GM12878 (cell line): ENCODE data around the gene SNCB. TPM values are rescaled to one million over a fixed set of nuclear protein-coding genes. Genes with fewer than 3 reads are reported as not detected.

Experiments
- ATAC-seq: fragments of 200-7000 bp; cut with Tn5 transposase; 3 replicates; pipeline ENCODE4 v1.9.1; 2020; ENCODE audit warnings: mild to moderate bottlenecking, moderate library complexity
- BruUV-seq: library from RNA; stranded (reverse); fragments of 400-500 nt; replicated peaks from 2 replicates; lab custom pipeline; 2021; lab: Mats Ljungman, UMichigan
- CTCF ChIA-PET: fragments of 300-600 bp; sonication (Branson Sonifier 250); formaldehyde crosslinking; extraction: SDS; loops from one replicate; lab custom pipeline; 2021; ENCODE audit warnings: inconsistent platforms; lab: Yijun Ruan, JAX
- POLR2A ChIA-PET: fragments of 350-600 bp; formaldehyde crosslinking; extraction: SDS; loops from one replicate; lab custom pipeline; 2021; ENCODE audit warnings: inconsistent platforms; lab: Charles Lee
- RAD21 ChIA-PET: fragments of 300-600 bp; sonication (Branson Sonifier 250); formaldehyde crosslinking; loops from one replicate; lab custom pipeline; 2023; ENCODE audit warnings: antibody characterized with exemption; ENCODE audit not compliant: unreplicated experiment; lab: Charles Lee
- SMC1A ChIA-PET: fragments of 300-600 bp; sonication (Branson Sonifier 250); formaldehyde crosslinking; loops from one replicate; lab custom pipeline; 2023; ENCODE audit not compliant: unreplicated experiment, uncharacterized antibody; lab: Charles Lee
- DNase-seq: peaks from one replicate; pipeline ENCODE4 v3.0.0-alpha.2; 2011; ENCODE audit warnings: low read depth, low spot score
- FAIRE-seq: peaks from 3 replicates; lab custom pipeline; 2011; peaks lifted over from hg19 to GRCh38; lab: Jason Lieb, UNC
- H2AFZ ChIP-seq: 2 replicates; pipeline ENCODE4 v1.6.0; 2011; ENCODE audit warnings: low read depth, low read length, control low read depth; ENCODE audit not compliant: control insufficient read depth
- H3K27ac ChIP-seq: 2 replicates; pipeline ENCODE4 v1.5.1; 2011; ENCODE audit warnings: control low read depth; ENCODE audit not compliant: control insufficient read depth, insufficient read depth
- H3K27me3 ChIP-seq, 2 experiments: replicated peaks in 1 of 2; 2 replicates each; pipeline versions ENCODE4 v1.6.0 to v1.6.1; 2011; ENCODE audit warnings: low read length in 1 of 2; ENCODE audit not compliant: control insufficient read depth in 2 of 2, insufficient read depth in 2 of 2
- H3K36me3 ChIP-seq, 2 experiments: 2 replicates each; pipeline ENCODE4 v1.5.1; 2011; ENCODE audit warnings: low read length in 1 of 2; ENCODE audit not compliant: control insufficient read depth in 2 of 2, insufficient read depth in 2 of 2
- H3K4me1 ChIP-seq: 2 replicates; pipeline ENCODE4 v1.6.1; 2011; ENCODE audit warnings: mild to moderate bottlenecking, low read length, moderate library complexity, mixed read lengths; ENCODE audit not compliant: control insufficient read depth, insufficient read depth
- H3K4me2 ChIP-seq: 2 replicates; pipeline ENCODE4 v1.6.0; 2011; ENCODE audit warnings: control low read depth; ENCODE audit not compliant: control insufficient read depth, insufficient read depth
- H3K4me3 ChIP-seq: fragments of 200-600 bp; sonication (generic); 2 replicates; pipeline ENCODE4 v1.5.1; 2016
- H3K79me2 ChIP-seq: 2 replicates; pipeline ENCODE4 v1.6.0; 2011; ENCODE audit warnings: low read length; ENCODE audit not compliant: control insufficient read depth, insufficient read depth
- H3K9ac ChIP-seq: 2 replicates; pipeline ENCODE4 v1.8.0; 2011; ENCODE audit warnings: low read length, control low read depth, mixed read lengths; ENCODE audit not compliant: control insufficient read depth, insufficient read depth
- H3K9me3 ChIP-seq: replicated peaks from 3 replicates; pipeline ENCODE4 v1.5.1; 2011; ENCODE audit warnings: mild to moderate bottlenecking, low read length; ENCODE audit not compliant: control insufficient read depth, insufficient read depth
- H4K20me1 ChIP-seq: 2 replicates; pipeline ENCODE4 v1.6.0; 2011; ENCODE audit not compliant: control insufficient read depth, insufficient read depth
- CBFB ChIP-seq: IDR thresholded peaks from 2 replicates; pipeline ENCODE4 v1.6.1; 2016; ENCODE audit warnings: antibody characterized with exemption, low read depth
- CBX3 ChIP-seq: fragments of 200-600 bp; sonication (generic); IDR thresholded peaks from 2 replicates; pipeline ENCODE4 v1.6.1; 2016; ENCODE audit warnings: low read depth, borderline replicate concordance
- E4F1 ChIP-seq: fragments of 450-650 bp; IDR thresholded peaks from 2 replicates; pipeline ENCODE4 v1.6.1; 2018; ENCODE audit warnings: borderline replicate concordance, mild to moderate bottlenecking; ENCODE audit not compliant: partially characterized antibody
- FOS ChIP-seq: IDR thresholded peaks from 3 replicates; pipeline ENCODE4 v1.6.1; 2011; ENCODE audit warnings: borderline replicate concordance; ENCODE audit not compliant: insufficient read length; ENCODE audit errors: extremely low read depth
- GABPA ChIP-seq: IDR thresholded peaks from 2 replicates; pipeline ENCODE4 v1.6.1; 2014; ENCODE audit warnings: antibody characterized with exemption, low read depth, mild to moderate bottlenecking, inconsistent platforms
- KDM1A ChIP-seq: fragments of 200-600 bp; sonication (generic); IDR thresholded peaks from 2 replicates; pipeline ENCODE4 v1.6.1; 2016; ENCODE audit warnings: borderline replicate concordance
- POLR2A ChIP-seq: IDR thresholded peaks from 2 replicates; pipeline ENCODE4 v1.6.1; 2011; ENCODE audit warnings: low read depth, mild to moderate bottlenecking, low read length
- RB1 ChIP-seq: fragments of 450-650 bp; formaldehyde crosslinking; IDR thresholded peaks from 2 replicates; pipeline ENCODE4 v1.6.1; 2017; ENCODE audit warnings: mild to moderate bottlenecking, borderline replicate concordance
- RUNX3 ChIP-seq: IDR thresholded peaks from 2 replicates; pipeline ENCODE4 v1.6.1; 2012; ENCODE audit warnings: low read length, inconsistent platforms
- SUPT20H ChIP-seq: IDR thresholded peaks from 2 replicates; pipeline ENCODE4 v1.6.1; 2011; ENCODE audit warnings: low read depth, mild to moderate bottlenecking, low read length, moderate library complexity, borderline replicate concordance; ENCODE audit not compliant: control insufficient read depth
- TCF12 ChIP-seq: IDR thresholded peaks from 2 replicates; pipeline ENCODE4 v1.6.1; 2011; ENCODE audit warnings: low read depth, mild to moderate bottlenecking, low read length
- TCF3 ChIP-seq: IDR thresholded peaks from 2 replicates; pipeline ENCODE4 v1.6.1; 2012; ENCODE audit warnings: low read depth, mild to moderate bottlenecking, low read length, borderline replicate concordance; ENCODE audit not compliant: insufficient read depth
- TCF7 ChIP-seq: IDR thresholded peaks from 2 replicates; pipeline ENCODE4 v1.6.1; 2014; ENCODE audit warnings: antibody characterized with exemption, borderline replicate concordance
- USF2 ChIP-seq: IDR thresholded peaks from 2 replicates; pipeline ENCODE4 v1.6.1; 2011; ENCODE audit warnings: low read depth, low read length, improper control_type of control experiment, borderline replicate concordance
- ZZZ3 ChIP-seq: IDR thresholded peaks from 2 replicates; pipeline ENCODE4 v1.6.1; 2011; ENCODE audit warnings: low read depth; ENCODE audit not compliant: control insufficient read depth, insufficient read length
- WGBS: methylation state at CpG from one replicate; pipeline ENCODE4 v1.1.6; 2016; ENCODE audit warnings: low lambda C conversion rate; ENCODE audit not compliant: insufficient replicate concordance, insufficient coverage; ENCODE audit errors: missing lambda C conversion rate; 5-methylcytosine and 5-hydroxymethylcytosine counted together
- in situ Hi-C: fragments of 300-500 bp; cut with MboI; formaldehyde crosslinking; loops from 9 replicates; pipeline ENCODE4 v1.14.3; 2018; ENCODE audit warnings: mixed read lengths
- intact Hi-C: fragments of 100-400 bp; cut with micrococcal nuclease; formaldehyde crosslinking; loops from one replicate; pipeline ENCODE4 v1.14.2; 2022; ENCODE audit not compliant: unreplicated experiment
- polyA plus RNA-seq, 11 experiments: library from polyadenylated mRNA; depleted of rRNA in 4 of 11; unstranded in 6 of 11; stranded (reverse) in 5 of 11; fragments of >200 nt; fragmentation: Nextera tagmentation in 4 of 11; fragmentation: Illumina TruSeq in 1 of 11; extraction: Ambion mirVana in 4 of 11; extraction: Trizol in 1 of 11; gene quantifications; 1 replicate in 1 of 11; 2 replicates in 10 of 11; pipeline versions ENCODE4 v1.2.1 to v1.2.3, GENCODE V29; 2011 to 2016; ENCODE audit warnings: inconsistent platforms in 2 of 11, missing spikeins in 2 of 11, low read depth in 1 of 11
- total RNA-seq, 4 experiments: library from RNA; depleted of rRNA in 3 of 4; stranded (reverse); fragments of >200 nt in 3 of 4; fragmentation: Illumina TruSeq in 1 of 4; extraction: Trizol in 1 of 4; gene quantifications; 2 replicates each; pipeline versions ENCODE4 v1.2.1 to v1.2.3, GENCODE V29; 2013 to 2021

SNCB gene
- total and polyA plus RNA-seq, 10 of the 15 experiments (the other 5 are each of a cell fraction or from before 2014, with no cell fraction given), result 0.75 TPM; not detected in 9

GRCh38 chr5:176608142-176608705 is 22.1 kb downstream of the SNCB start:
- H3K9me3 ChIP-seq, result no peaks in the 10 kb centered on the region
- no peak overlapping the region for H3K4me2 ChIP-seq
- DNase-seq (no peak), FAIRE-seq (no peak), ATAC-seq (no peak)
- no peaks in the 10 kb centered on the region; the same call in 1 of the 2 replicates for H3K79me2 ChIP-seq
- intact Hi-C loops, result no loop called here
- POLR2A ChIA-PET, result interaction anchor here (0.6 kb wide), 1 partner anchor 188 kb away, joined by 6 read pairs; no protein-coding TSS in a partner anchor
- H3K9ac ChIP-seq, result no peak overlapping the region
- H3K4me3 ChIP-seq, result no peak overlapping the region
- TF ChIP-seq CBFB (no peak), RUNX3 (0 out of 2 replicates have a peak, but pooled peaks have one; percentile 19)
- no peak overlapping the region for H3K27ac ChIP-seq
- SMC1A ChIA-PET, result no interaction called here
- no peaks in the 10 kb centered on the region for H3K27me3 ChIP-seq
- no peaks in the 10 kb centered on the region for H3K36me3 ChIP-seq
- H3K4me1 ChIP-seq, result peaks cover 12% of the 10 kb centered on the region
- H2AFZ ChIP-seq, result no peak overlapping the region
- no peaks in the 10 kb centered on the region for H4K20me1 ChIP-seq
- WGBS, result 89% methylated on average over 4 of the region's 4 CpGs
- TSS peak; percentile 65 for BruUV-seq
- RAD21 ChIA-PET, result no interaction called here
- CTCF ChIA-PET, result interaction anchor here (0.6 to 1.1 kb wide), 2 partner anchors 35 to 999 kb away, joined by 3 to 4 read pairs; no protein-coding TSS in a partner anchor
- in situ Hi-C loops, result no loop called here

GRCh38 chr5:176606875-176607274 is 23.5 kb downstream of the SNCB start:
- Histone ChIP-seq H3K36me3 (no peaks in the 10 kb centered on the region), H3K9ac (no peak overlapping the region), H3K9me3 (no peaks in the 10 kb centered on the region), H2AFZ (no peak overlapping the region), H4K20me1 (no peaks in the 10 kb centered on the region), H3K27ac (no peak overlapping the region), H3K4me3 (no peak overlapping the region), H3K4me2 (no peak overlapping the region), H3K27me3 (no peaks in the 10 kb centered on the region), H3K79me2 (no peaks in the 10 kb centered on the region; the same call in 1 of the 2 replicates), H3K4me1 (peaks cover 12% of the 10 kb centered on the region)
- ATAC-seq (no peak), DNase-seq (no peak), FAIRE-seq (no peak)
- ChIA-PET CTCF (no interaction called here), POLR2A (no interaction called here), SMC1A (interaction anchor here (1.7 kb wide), 1 partner anchor 260 kb away, joined by 4 read pairs; no protein-coding TSS in a partner anchor), RAD21 (interaction anchor here (0.9 kb wide), 1 partner anchor 70 kb away, joined by 3 read pairs; the partner anchor contains the start of gene RNF44)
- in situ Hi-C loops (no loop called here), intact Hi-C loops (no loop called here)
- WGBS, result 78% methylated on average over 3 of the region's 3 CpGs
- TSS peak; percentile 44 for BruUV-seq
- no peak for TF ChIP-seq RB1
- TF ChIP-seq TCF3, result no peak
- TF ChIP-seq E4F1, result no peak
- no peak for TF ChIP-seq KDM1A
- no peak for TF ChIP-seq TCF12
- TF ChIP-seq SUPT20H, result no peak
- TF ChIP-seq TCF7, result no peak
- no peak for TF ChIP-seq POLR2A
- TF ChIP-seq GABPA, result no peak
- TF ChIP-seq FOS, result no peak
- no peak for TF ChIP-seq ZZZ3
- TF ChIP-seq CBX3, result no peak
- TF ChIP-seq USF2, result no peak
